Osteoblast (primary cell): ENCODE results near the gene LMTK2. TPM values are rescaled to one million over a fixed set of nuclear protein-coding genes. Genes with fewer than 3 reads are reported as not detected.

Experiments used
- DNase-seq: peaks from one replicate; pipeline ENCODE4 v3.0.0; 2011; ENCODE audit warnings: low spot score, mixed read lengths; ENCODE audit not compliant: insufficient read length; ENCODE audit errors: missing footprints
- H2AFZ ChIP-seq: 2 replicates; pipeline ENCODE4 v1.6.0; 2011; ENCODE audit warnings: mild to moderate bottlenecking, low read length
- H3K27ac ChIP-seq: 2 replicates; pipeline ENCODE4 v1.5.1; 2011; ENCODE audit warnings: mild to moderate bottlenecking, low read depth, low read length, moderate library complexity
- H3K27me3 ChIP-seq: 2 replicates; pipeline ENCODE4 v1.6.0; 2012; ENCODE audit warnings: mild to moderate bottlenecking, control low read depth, inconsistent platforms, low read length, moderate library complexity; ENCODE audit not compliant: insufficient read depth
- H3K36me3 ChIP-seq: 2 replicates; pipeline ENCODE4 v1.5.1; 2011; ENCODE audit warnings: mild to moderate bottlenecking, low read length, control low read depth, moderate library complexity; ENCODE audit not compliant: insufficient read depth
- H3K4me1 ChIP-seq: 2 replicates; pipeline ENCODE4 v1.5.1; 2011; ENCODE audit warnings: mild to moderate bottlenecking, low read length, control low read depth, moderate library complexity; ENCODE audit not compliant: insufficient read depth
- H3K4me2 ChIP-seq: 2 replicates; pipeline ENCODE4 v1.6.0; 2011; ENCODE audit warnings: mild to moderate bottlenecking, low read length; ENCODE audit not compliant: insufficient read depth
- H3K4me3 ChIP-seq: fragments of 200-600 bp; sonication (generic); 3 replicates; pipeline ENCODE4 v1.5.1; 2012; ENCODE audit warnings: mild to moderate bottlenecking, low read length, inconsistent platforms; ENCODE audit not compliant: insufficient read depth
- H3K79me2 ChIP-seq: 2 replicates; pipeline ENCODE4 v1.6.0; 2012; ENCODE audit warnings: mild to moderate bottlenecking, low read length, control low read depth, inconsistent platforms; ENCODE audit not compliant: insufficient read depth
- H3K9me3 ChIP-seq: 2 replicates; pipeline ENCODE4 v1.5.1; 2011; ENCODE audit warnings: low read depth, low read length, control low read depth
- H4K20me1 ChIP-seq: 2 replicates; pipeline ENCODE4 v1.6.0; 2012; ENCODE audit warnings: mild to moderate bottlenecking, low read length, control low read depth; ENCODE audit not compliant: insufficient read depth
- total RNA-seq: library from RNA; depleted of rRNA; stranded (reverse); fragments of >200 nt; gene quantifications from 2 replicates; pipeline ENCODE4 v1.2.3, GENCODE V29; 2012
- TF ChIP-seq, protein P1 (sequence below): IDR thresholded peaks from 2 replicates; pipeline ENCODE4 v1.5.1; 2011; ENCODE audit warnings: mild to moderate bottlenecking, low read depth, low read length, moderate library complexity; ENCODE audit errors: extremely low read depth

The LMTK2 gene
- total RNA-seq, 1 donor: 14.1 TPM

DNA sequence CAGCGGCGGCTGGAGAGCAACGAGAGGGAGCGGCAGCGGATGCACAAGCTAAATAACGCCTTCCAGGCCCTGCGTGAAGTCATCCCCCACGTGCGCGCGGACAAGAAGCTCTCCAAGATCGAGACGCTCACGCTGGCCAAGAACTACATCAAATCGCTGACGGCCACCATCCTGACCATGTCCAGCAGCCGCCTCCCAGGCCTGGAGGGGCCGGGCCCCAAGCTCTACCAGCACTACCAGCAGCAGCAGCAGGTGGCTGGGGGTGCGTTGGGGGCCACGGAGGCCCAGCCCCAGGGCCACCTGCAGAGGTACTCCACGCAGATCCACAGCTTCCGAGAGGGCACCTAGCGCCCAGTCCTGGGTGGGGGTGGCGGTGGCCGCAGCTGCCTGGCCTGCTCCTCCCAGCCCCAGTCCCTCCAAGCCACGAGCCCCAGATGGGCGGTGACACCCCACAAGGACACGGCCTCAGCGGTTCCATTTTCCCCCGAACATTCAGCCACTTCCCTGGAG, 105.9 kb downstream of the LMTK2 start:
- Histone ChIP-seq H3K27ac (no peak overlapping the region), H3K4me3 (no peak overlapping the region)

DNA sequence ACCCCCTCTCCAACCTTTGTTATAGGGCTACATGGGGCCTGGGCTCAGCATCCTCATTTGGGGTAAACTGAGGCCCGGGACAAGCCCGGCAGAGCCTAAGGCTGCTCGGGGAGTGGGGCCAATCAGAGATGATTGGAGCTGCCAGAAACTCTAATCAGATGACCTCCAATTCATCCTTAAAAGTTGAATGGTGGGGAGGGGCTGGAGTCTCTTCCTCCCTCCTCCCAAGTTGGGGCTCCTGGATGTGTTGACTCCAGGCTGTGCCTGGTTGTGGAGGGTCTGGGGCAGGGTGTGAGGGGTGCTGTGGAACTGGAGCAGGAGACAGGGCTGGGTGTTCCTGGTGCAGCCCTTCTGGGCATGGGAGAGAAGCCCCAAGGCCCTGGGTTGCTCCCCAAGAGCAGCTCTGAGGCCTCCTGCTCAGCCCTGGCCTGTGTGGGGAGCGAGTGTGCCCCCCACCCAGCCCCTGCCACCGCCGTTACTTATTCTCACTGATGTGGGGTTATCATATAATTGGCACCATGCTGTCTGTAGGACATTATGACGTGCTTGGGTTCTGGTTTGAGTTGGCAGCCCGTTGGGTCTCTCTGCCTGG, 106.7 kb downstream of the LMTK2 start:
- peak; percentile 83 for DNase-seq
- H3K27ac ChIP-seq: no peak overlapping the region
- H4K20me1 ChIP-seq: no peaks in the 10 kb centered on the region
- no peak overlapping the region for H3K4me3 ChIP-seq
- H3K79me2 ChIP-seq: no peaks in the 10 kb centered on the region
- no peak overlapping the region for H3K4me2 ChIP-seq
- H3K27me3 ChIP-seq: no peaks in the 10 kb centered on the region
- no peak overlapping the region for H2AFZ ChIP-seq
- H3K4me1 ChIP-seq: no peaks in the 10 kb centered on the region
- H3K36me3 ChIP-seq: no peaks in the 10 kb centered on the region
- H3K9me3 ChIP-seq: no peaks in the 10 kb centered on the region
- TF ChIP-seq, protein P1, sequence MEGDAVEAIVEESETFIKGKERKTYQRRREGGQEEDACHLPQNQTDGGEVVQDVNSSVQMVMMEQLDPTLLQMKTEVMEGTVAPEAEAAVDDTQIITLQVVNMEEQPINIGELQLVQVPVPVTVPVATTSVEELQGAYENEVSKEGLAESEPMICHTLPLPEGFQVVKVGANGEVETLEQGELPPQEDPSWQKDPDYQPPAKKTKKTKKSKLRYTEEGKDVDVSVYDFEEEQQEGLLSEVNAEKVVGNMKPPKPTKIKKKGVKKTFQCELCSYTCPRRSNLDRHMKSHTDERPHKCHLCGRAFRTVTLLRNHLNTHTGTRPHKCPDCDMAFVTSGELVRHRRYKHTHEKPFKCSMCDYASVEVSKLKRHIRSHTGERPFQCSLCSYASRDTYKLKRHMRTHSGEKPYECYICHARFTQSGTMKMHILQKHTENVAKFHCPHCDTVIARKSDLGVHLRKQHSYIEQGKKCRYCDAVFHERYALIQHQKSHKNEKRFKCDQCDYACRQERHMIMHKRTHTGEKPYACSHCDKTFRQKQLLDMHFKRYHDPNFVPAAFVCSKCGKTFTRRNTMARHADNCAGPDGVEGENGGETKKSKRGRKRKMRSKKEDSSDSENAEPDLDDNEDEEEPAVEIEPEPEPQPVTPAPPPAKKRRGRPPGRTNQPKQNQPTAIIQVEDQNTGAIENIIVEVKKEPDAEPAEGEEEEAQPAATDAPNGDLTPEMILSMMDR: no peak

More for the DNA sequence above, 105.9 kb downstream of the LMTK2 start:
- peak; percentile 70 for DNase-seq
- no peak overlapping the region for H2AFZ ChIP-seq
- H3K27me3 ChIP-seq: no peaks in the 10 kb centered on the region
- no peaks in the 10 kb centered on the region for H3K9me3 ChIP-seq
- no peaks in the 10 kb centered on the region for H3K79me2 ChIP-seq
- H3K36me3 ChIP-seq: no peaks in the 10 kb centered on the region
- H3K4me2 ChIP-seq: no peak overlapping the region
- H4K20me1 ChIP-seq: no peaks in the 10 kb centered on the region
- TF ChIP-seq, protein P1: no peak
- H3K4me1 ChIP-seq: no peaks in the 10 kb centered on the region

DNA sequence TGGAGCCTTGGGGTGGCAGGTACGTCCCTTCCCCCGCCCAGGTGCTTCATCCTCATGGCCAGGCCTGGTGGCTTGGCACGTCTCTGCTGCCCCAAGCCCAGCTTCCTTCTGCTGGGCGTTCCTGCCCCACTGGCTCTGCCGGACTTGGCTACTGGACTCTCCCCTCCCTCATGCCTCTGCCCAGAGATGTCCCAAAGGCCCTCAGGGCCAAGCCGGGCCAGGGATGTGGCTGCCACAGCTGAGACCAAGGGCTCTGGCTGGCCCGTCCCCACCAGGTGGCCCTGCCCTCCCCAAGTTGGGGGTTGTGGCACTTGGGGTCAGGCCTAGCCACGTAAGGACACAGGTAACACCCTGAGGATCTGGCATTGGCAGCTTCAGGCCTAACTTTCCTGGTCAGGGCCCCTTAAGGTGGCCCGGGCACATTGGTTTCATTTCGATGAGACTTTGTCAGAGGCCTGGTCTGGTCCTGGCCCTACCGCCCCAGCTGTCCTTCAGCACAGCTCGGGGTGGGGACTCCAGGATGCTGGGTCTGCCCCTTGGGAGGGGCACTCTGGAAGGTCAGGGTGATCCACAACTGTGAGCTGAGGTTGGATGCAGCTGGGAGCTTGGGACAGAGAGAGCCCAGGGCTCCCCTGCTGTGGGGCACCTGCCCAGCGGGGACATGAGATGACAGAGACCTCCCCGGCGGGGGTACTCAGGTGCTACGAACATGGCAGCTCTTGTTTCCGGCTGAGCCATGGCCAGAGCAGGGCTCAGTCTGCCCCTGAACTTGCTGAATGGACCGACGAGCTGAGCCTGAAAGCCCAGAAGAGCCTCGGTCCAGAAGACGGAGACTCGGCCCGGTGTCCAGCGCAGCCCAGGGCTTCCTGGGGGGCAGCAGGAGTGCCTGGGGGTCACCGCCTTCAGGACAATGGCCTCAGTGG, 107.5 kb downstream of the LMTK2 start:
- H4K20me1 ChIP-seq: no peaks in the 10 kb centered on the region
- TF ChIP-seq, protein P1: no peak
- peak; percentile 93 for DNase-seq
- no peaks in the 10 kb centered on the region for H3K4me1 ChIP-seq
- H3K36me3 ChIP-seq: no peaks in the 10 kb centered on the region
- H3K4me3 ChIP-seq: no peak overlapping the region
- H3K79me2 ChIP-seq: no peaks in the 10 kb centered on the region
- H2AFZ ChIP-seq: no peak overlapping the region
- no peaks in the 10 kb centered on the region for H3K9me3 ChIP-seq
- no peak overlapping the region for H3K4me2 ChIP-seq
- H3K27ac ChIP-seq: no peak overlapping the region
- no peaks in the 10 kb centered on the region for H3K27me3 ChIP-seq

DNA sequence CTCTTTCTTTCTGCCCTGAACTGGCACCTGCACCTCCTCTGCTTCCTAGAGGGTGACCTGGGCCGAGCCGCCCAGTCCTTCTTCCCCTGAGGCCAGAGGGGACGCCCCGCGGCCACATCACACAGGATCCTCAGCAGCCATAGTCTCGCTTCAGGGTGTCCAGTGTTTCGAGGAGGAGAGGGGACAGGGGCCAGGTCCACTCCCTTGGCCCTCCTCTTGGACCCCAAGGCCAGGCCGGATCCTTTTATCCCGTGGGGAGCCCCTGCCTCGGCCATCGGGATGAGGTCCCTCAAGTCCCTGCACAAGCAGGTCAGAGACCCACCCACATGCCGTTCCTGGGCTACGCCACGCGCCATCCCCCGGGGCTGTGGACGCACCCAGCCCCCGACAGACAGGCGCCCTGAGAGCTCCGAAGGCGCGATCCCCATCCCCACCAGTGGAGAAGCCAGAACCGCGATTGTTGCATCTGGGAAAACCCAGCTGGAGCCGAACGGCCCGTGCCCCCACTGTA, 108.2 kb downstream of the LMTK2 start:
- Histone ChIP-seq H2AFZ (no peak overlapping the region), H3K27ac (no peak overlapping the region), H3K4me3 (no peak overlapping the region), H3K79me2 (no peaks in the 10 kb centered on the region), H4K20me1 (no peaks in the 10 kb centered on the region), H3K4me2 (no peak overlapping the region), H3K36me3 (no peaks in the 10 kb centered on the region), H3K9me3 (no peaks in the 10 kb centered on the region), H3K4me1 (no peaks in the 10 kb centered on the region), H3K27me3 (no peaks in the 10 kb centered on the region)
- TF ChIP-seq, protein P1: no peak
- peak; percentile 89 for DNase-seq
